HepG2 (cell line): ENCODE results near the gene SPATA13. TPM values are rescaled to one million over a fixed set of nuclear protein-coding genes. Genes with fewer than 3 reads are reported as not detected.

Experiments
- PCBP1 ChIP-seq: fragments of 200-400 bp; formaldehyde crosslinking; IDR thresholded peaks from 2 replicates; pipeline ENCODE4 v1.6.1; 2017; ENCODE audit warnings: mild to moderate bottlenecking, low read depth, low read length, borderline replicate concordance
- SAFB2 ChIP-seq: sonication (generic); formaldehyde crosslinking; IDR thresholded peaks from 2 replicates; pipeline ENCODE4 v1.5.1; 2020; ENCODE audit warnings: missing genetic modification reagents, low read depth, mild to moderate bottlenecking, borderline replicate concordance
- TOE1 ChIP-seq: sonication (generic); formaldehyde crosslinking; IDR thresholded peaks from 2 replicates; pipeline ENCODE4 v1.4.0; 2020; ENCODE audit warnings: mild to moderate bottlenecking, missing genetic modification reagents
- ZBTB40 ChIP-seq, 2 experiments: fragments of 450-650 bp in 1 of 2; sonication (generic) in 1 of 2; formaldehyde crosslinking in 1 of 2; IDR thresholded peaks; 2 replicates each; pipeline versions ENCODE4 v1.6.1 to v1.8.0; 2016 to 2022; ENCODE audit warnings: antibody characterized with exemption in 1 of 2, mild to moderate bottlenecking in 1 of 2, missing genetic modification reagents in 1 of 2
- ZNF260 ChIP-seq: sonication (generic); formaldehyde crosslinking; IDR thresholded peaks from 2 replicates; pipeline ENCODE4 v1.4.0; 2020; ENCODE audit warnings: missing genetic modification reagents, low read depth, mild to moderate bottlenecking, borderline replicate concordance
- ZNF30 ChIP-seq: sonication (generic); formaldehyde crosslinking; IDR thresholded peaks from 2 replicates; pipeline ENCODE4 v1.5.0; 2020; ENCODE audit warnings: mild to moderate bottlenecking, missing genetic modification reagents
- ZNF407 ChIP-seq: sonication (generic); formaldehyde crosslinking; IDR thresholded peaks from one replicate; pipeline ENCODE4 v1.5.1; 2020; ENCODE audit warnings: mild to moderate bottlenecking, missing genetic modification reagents; ENCODE audit errors: not compliant biosample characterization
- ZNF616 ChIP-seq: sonication (generic); formaldehyde crosslinking; IDR thresholded peaks from 2 replicates; pipeline ENCODE4 v1.5.0; 2020; ENCODE audit warnings: low read depth, mild to moderate bottlenecking, missing genetic modification reagents
- polyA plus RNA-seq, 8 experiments: library from polyadenylated mRNA; depleted of rRNA in 3 of 8; stranded (reverse) in 7 of 8; unstranded in 1 of 8; fragments of >200 nt; fragmentation: Illumina TruSeq in 4 of 8; extraction: Trizol in 4 of 8; gene quantifications; 2 replicates each; pipeline versions ENCODE4 v1.2.1 to v1.2.3, GENCODE V29; 2011 to 2016; ENCODE audit warnings: low read depth in 4 of 8, missing spikeins in 1 of 8, mixed read lengths in 1 of 8; ENCODE audit not compliant: insufficient read depth in 1 of 8
- total RNA-seq, 5 experiments: library from RNA; depleted of rRNA; stranded (reverse); fragments of >200 nt; fragmentation: Illumina TruSeq; extraction: Trizol; gene quantifications; 2 replicates each; pipeline ENCODE4 v1.2.3, GENCODE V29; 2016; ENCODE audit warnings: low read depth in 1 of 5
- TF ChIP-seq, protein P1 (sequence below): sonication (generic); formaldehyde crosslinking; IDR thresholded peaks from 2 replicates; pipeline ENCODE4 v1.9.0; 2021; ENCODE audit warnings: missing genetic modification reagents, borderline replicate concordance

SPATA13 gene
- total and polyA plus RNA-seq, 2 of the 13 experiments (the other 11 are each of a cell fraction or from before 2014, with no cell fraction given): 11.3 to 14.2 TPM

DNA sequence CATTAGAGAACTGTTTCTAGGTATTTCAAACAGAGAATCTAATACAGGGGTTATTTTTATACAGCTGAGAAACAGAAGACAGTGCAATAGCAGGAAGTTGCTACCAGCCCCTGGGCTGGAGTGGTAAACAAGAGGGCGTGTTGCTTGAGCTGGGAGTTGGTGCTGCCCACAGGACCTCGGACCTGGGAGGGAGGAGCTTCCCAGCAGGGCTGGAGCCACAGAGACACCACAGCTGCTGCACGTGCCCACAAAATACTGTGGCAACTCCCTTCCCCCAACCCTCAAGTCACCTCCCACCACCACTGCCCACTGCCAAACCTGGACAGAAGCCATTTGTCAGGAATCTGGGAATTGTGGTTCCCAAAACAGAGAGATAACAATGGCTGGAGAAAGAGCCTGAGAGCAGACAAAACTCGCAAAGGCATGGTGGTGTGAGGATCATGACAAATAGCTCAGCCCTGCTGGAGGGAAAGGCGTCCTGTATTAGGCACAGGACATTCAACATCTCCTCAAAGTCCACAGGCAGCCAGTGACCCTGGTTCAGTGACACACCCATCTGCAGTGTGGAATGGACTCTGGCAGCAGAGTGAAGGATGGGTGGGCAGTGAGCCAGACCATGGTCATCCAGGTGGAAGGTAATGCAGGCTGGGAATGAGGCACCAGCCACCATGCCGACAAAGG, 57.2 kb downstream of the SPATA13 start (continued):
- TF ChIP-seq, protein P1, sequence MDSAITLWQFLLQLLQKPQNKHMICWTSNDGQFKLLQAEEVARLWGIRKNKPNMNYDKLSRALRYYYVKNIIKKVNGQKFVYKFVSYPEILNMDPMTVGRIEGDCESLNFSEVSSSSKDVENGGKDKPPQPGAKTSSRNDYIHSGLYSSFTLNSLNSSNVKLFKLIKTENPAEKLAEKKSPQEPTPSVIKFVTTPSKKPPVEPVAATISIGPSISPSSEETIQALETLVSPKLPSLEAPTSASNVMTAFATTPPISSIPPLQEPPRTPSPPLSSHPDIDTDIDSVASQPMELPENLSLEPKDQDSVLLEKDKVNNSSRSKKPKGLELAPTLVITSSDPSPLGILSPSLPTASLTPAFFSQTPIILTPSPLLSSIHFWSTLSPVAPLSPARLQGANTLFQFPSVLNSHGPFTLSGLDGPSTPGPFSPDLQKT (CRISPR knock-in tag): no peak
- no peak for TF ChIP-seq TOE1 (CRISPR knock-in tag)
- TF ChIP-seq SAFB2 (CRISPR knock-in tag): no peak
- no peak for TF ChIP-seq PCBP1
- no peak for TF ChIP-seq ZNF260
- no peak for TF ChIP-seq ZNF616
- no peak for TF ChIP-seq ZBTB40 (IDR thresholded peaks at IDR 0.05)
- peak; percentile 54; the same call in 1 of the 2 replicates for TF ChIP-seq ZBTB40 (CRISPR knock-in tag; IDR thresholded peaks at IDR 0.05)
- TF ChIP-seq ZNF30: no peak
- no peak for TF ChIP-seq ZNF407
